H9 (cell line): ENCODE measurements around the gene COLQ. TPM values are rescaled to one million over a fixed set of nuclear protein-coding genes. Genes with fewer than 3 reads are reported as not detected.

Experiments
- DNase-seq: peaks from one replicate; pipeline ENCODE4 v3.0.0-alpha.2; 2017
- H2AFZ ChIP-seq: one replicate; pipeline ENCODE4 v1.6.1; 2013; ENCODE audit warnings: mild to moderate bottlenecking, low read length, control low read depth, moderate library complexity
- H2AK5ac ChIP-seq: 2 replicates; pipeline ENCODE4 v1.6.1; 2013; ENCODE audit warnings: low read length, control low read depth, mixed read lengths; ENCODE audit not compliant: insufficient read length
- H2BK120ac ChIP-seq: one replicate; pipeline ENCODE4 v1.6.1; 2013; ENCODE audit warnings: low read depth, mild to moderate bottlenecking, low read length, control low read depth, inconsistent platforms; ENCODE audit not compliant: poor library complexity, severe bottlenecking
- H2BK12ac ChIP-seq: 2 replicates; pipeline ENCODE4 v1.6.1; 2013; ENCODE audit warnings: low read length, control low read depth, mixed read lengths, low read depth; ENCODE audit not compliant: insufficient read length
- H2BK15ac ChIP-seq: 2 replicates; pipeline ENCODE4 v1.6.1; 2013; ENCODE audit warnings: low read depth, low read length, control low read depth
- H2BK20ac ChIP-seq: one replicate; pipeline ENCODE4 v1.6.1; 2013; ENCODE audit warnings: low read depth, mild to moderate bottlenecking, low read length, control low read depth, inconsistent platforms; ENCODE audit not compliant: poor library complexity, severe bottlenecking
- H2BK5ac ChIP-seq: 2 replicates; pipeline ENCODE4 v1.6.1; 2013; ENCODE audit warnings: low read length, control low read depth, mixed read lengths; ENCODE audit not compliant: insufficient read length
- H3K14ac ChIP-seq: 2 replicates; pipeline ENCODE4 v1.6.1; 2013; ENCODE audit warnings: low read length, control low read depth; ENCODE audit not compliant: insufficient read depth
- H3K18ac ChIP-seq: 2 replicates; pipeline ENCODE4 v1.6.1; 2013; ENCODE audit warnings: low read depth, mild to moderate bottlenecking, mixed read lengths, low read length, control low read depth; ENCODE audit not compliant: insufficient read length
- H3K23ac ChIP-seq: 2 replicates; pipeline ENCODE4 v1.6.1; 2013; ENCODE audit warnings: low read length, control low read depth, mixed read lengths, low read depth; ENCODE audit not compliant: insufficient read length
- H3K23me2 ChIP-seq: 2 replicates; pipeline ENCODE4 v1.6.1; 2013; ENCODE audit warnings: low read depth, mild to moderate bottlenecking, mixed read lengths, low read length, control low read depth; ENCODE audit not compliant: insufficient read length, poor library complexity, severe bottlenecking
- H3K27ac ChIP-seq: 2 replicates; pipeline ENCODE4 v1.5.1; 2013; ENCODE audit warnings: low read length, control low read depth, mixed read lengths, low read depth; ENCODE audit not compliant: insufficient read length
- H3K27me3 ChIP-seq: 2 replicates; pipeline ENCODE4 v1.6.1; 2013; ENCODE audit warnings: low read length, control low read depth, inconsistent platforms; ENCODE audit not compliant: insufficient read depth
- H3K4ac ChIP-seq: 2 replicates; pipeline ENCODE4 v1.6.1; 2013; ENCODE audit warnings: low read depth, mild to moderate bottlenecking, control low read depth, inconsistent platforms, low read length, moderate library complexity
- H3K4me1 ChIP-seq: 2 replicates; pipeline ENCODE4 v1.6.1; 2013; ENCODE audit warnings: low read length, control low read depth, inconsistent platforms; ENCODE audit not compliant: insufficient read depth
- H3K4me2 ChIP-seq: 2 replicates; pipeline ENCODE4 v1.6.1; 2013; ENCODE audit warnings: low read length, control low read depth, mixed read lengths; ENCODE audit not compliant: insufficient read length, insufficient read depth
- H3K56ac ChIP-seq: 2 replicates; pipeline ENCODE4 v1.6.1; 2013; ENCODE audit warnings: low read depth, mild to moderate bottlenecking, mixed read lengths, low read length, control low read depth; ENCODE audit not compliant: insufficient read length
- H3K79me1 ChIP-seq: 2 replicates; pipeline ENCODE4 v1.6.1; 2013; ENCODE audit warnings: low read depth, mild to moderate bottlenecking, moderate library complexity, low read length, control low read depth, inconsistent platforms; ENCODE audit not compliant: insufficient read depth, poor library complexity, severe bottlenecking
- H3K79me2 ChIP-seq: 2 replicates; pipeline ENCODE4 v1.6.1; 2013; ENCODE audit warnings: low read length, control low read depth, inconsistent platforms; ENCODE audit not compliant: insufficient read depth
- H3K9ac ChIP-seq: 2 replicates; pipeline ENCODE4 v1.6.1; 2013; ENCODE audit warnings: low read length, control low read depth, mixed read lengths; ENCODE audit not compliant: insufficient read length; ENCODE audit errors: extremely low read depth
- H3K9me3 ChIP-seq: one replicate; pipeline ENCODE4 v1.6.1; 2013; ENCODE audit warnings: low read depth, low read length, inconsistent platforms; ENCODE audit not compliant: control insufficient read depth
- H3T11ph ChIP-seq: one replicate; pipeline ENCODE4 v1.6.1; 2013; ENCODE audit warnings: mild to moderate bottlenecking, low read length, control low read depth, inconsistent platforms
- H4K20me1 ChIP-seq: one replicate; pipeline ENCODE4 v1.6.1; 2013; ENCODE audit not compliant: control insufficient read depth, insufficient read length, insufficient read depth
- H4K5ac ChIP-seq: 2 replicates; pipeline ENCODE4 v1.6.1; 2013; ENCODE audit warnings: low read depth, mild to moderate bottlenecking, mixed read lengths, low read length, control low read depth; ENCODE audit not compliant: insufficient read length
- H4K8ac ChIP-seq: replicated peaks from 2 replicates; pipeline ENCODE4 v1.6.1; 2013; ENCODE audit warnings: low read length, control low read depth, mixed read lengths, low read depth; ENCODE audit not compliant: insufficient read length
- H4K91ac ChIP-seq: 2 replicates; pipeline ENCODE4 v1.6.1; 2013; ENCODE audit warnings: low read depth, mild to moderate bottlenecking, moderate library complexity, mixed read lengths, low read length, control low read depth; ENCODE audit not compliant: insufficient read length
- H3K27ac Mint-ChIP-seq, 3 experiments: 2 replicates in 2 of 3; 3 replicates in 1 of 3; pipeline ENCODE4 v1.8.0; 2020 to 2021; ENCODE audit warnings: mixed read lengths in 3 of 3, mild to moderate bottlenecking in 1 of 3, moderate library complexity in 1 of 3
- H3K27me3 Mint-ChIP-seq: 2 replicates; pipeline ENCODE4 v1.8.0; 2021; ENCODE audit warnings: low read depth, mild to moderate bottlenecking, moderate library complexity, mixed read lengths
- H3K36me3 Mint-ChIP-seq, 3 experiments: 2 replicates in 2 of 3; 3 replicates in 1 of 3; pipeline ENCODE4 v1.8.0; 2020 to 2021; ENCODE audit warnings: low read depth in 3 of 3, mixed read lengths in 3 of 3; ENCODE audit not compliant: insufficient read depth in 1 of 3
- H3K4me1 Mint-ChIP-seq, 2 experiments: 2 replicates each; pipeline ENCODE4 v1.8.0; 2020; ENCODE audit warnings: mixed read lengths in 2 of 2
- H3K4me3 Mint-ChIP-seq, 2 experiments: 2 replicates in 1 of 2; 3 replicates in 1 of 2; pipeline ENCODE4 v1.8.0; 2020 to 2021; ENCODE audit warnings: mild to moderate bottlenecking in 2 of 2, mixed read lengths in 2 of 2, moderate library complexity in 1 of 2
- H3K9me3 Mint-ChIP-seq, 2 experiments: 2 replicates in 1 of 2; 3 replicates in 1 of 2; pipeline ENCODE4 v1.8.0; 2020; ENCODE audit warnings: mild to moderate bottlenecking in 2 of 2, mixed read lengths in 2 of 2, moderate library complexity in 1 of 2
- WGBS: extraction: QIAGEN DNeasy Blood & Tissue Kit; methylation state at CpG from one replicate; pipeline ENCODE4 v1.1.7; 2013; ENCODE audit warnings: missing lambda C conversion rate, low lambda C conversion rate, mixed read lengths; ENCODE audit not compliant: insufficient read length; ENCODE audit errors: extremely low coverage; 5-methylcytosine and 5-hydroxymethylcytosine counted together
- total RNA-seq: library from RNA; stranded (reverse); gene quantifications from 2 replicates; pipeline ENCODE4 v1.2.1, GENCODE V29; 2021
- TF ChIP-seq, protein P1 (sequence below): fragments of 200-600 bp; sonication (generic); conservative IDR thresholded peaks from 3 replicates; pipeline ENCODE4 v1.8.0; 2021; ENCODE audit warnings: antibody characterized with exemption, mild to moderate bottlenecking

The COLQ gene
- total RNA-seq, 1 experiment from 2014 or later = 0.61 TPM

GRCh38 chr3:15453991-15454625 lies 67.4 kb downstream of the COLQ start:
- Histone ChIP-seq H3T11ph (no peak overlapping the region), H2AK5ac (no peak overlapping the region), H2BK15ac (no peak overlapping the region), H3K27me3 (no peaks in the 10 kb centered on the region), H3K14ac (no peak overlapping the region; the same call in 1 of the 2 replicates), H3K4me1 (no peaks in the 10 kb centered on the region), H3K56ac (no peak overlapping the region), H4K5ac (no peak overlapping the region), H3K9me3 (no peaks in the 10 kb centered on the region), H2BK5ac (no peak overlapping the region), H3K18ac (no peak overlapping the region), H4K20me1 (no peaks in the 10 kb centered on the region), H2BK20ac (no peak overlapping the region), H3K4ac (no peak overlapping the region), H3K27ac (no peak overlapping the region), H4K91ac (no peak overlapping the region), H4K8ac (no peak overlapping the region), H3K79me1 (no peaks in the 10 kb centered on the region), H3K4me2 (no peak overlapping the region), H3K9ac (no peak overlapping the region), H2BK12ac (no peak overlapping the region), H3K23me2 (no peaks in the 10 kb centered on the region), H3K79me2 (no peaks in the 10 kb centered on the region), H2AFZ (no peak overlapping the region), H3K23ac (no peak overlapping the region), H2BK120ac (no peak overlapping the region)
- DNase-seq = no peak
- TF ChIP-seq, protein P1, sequence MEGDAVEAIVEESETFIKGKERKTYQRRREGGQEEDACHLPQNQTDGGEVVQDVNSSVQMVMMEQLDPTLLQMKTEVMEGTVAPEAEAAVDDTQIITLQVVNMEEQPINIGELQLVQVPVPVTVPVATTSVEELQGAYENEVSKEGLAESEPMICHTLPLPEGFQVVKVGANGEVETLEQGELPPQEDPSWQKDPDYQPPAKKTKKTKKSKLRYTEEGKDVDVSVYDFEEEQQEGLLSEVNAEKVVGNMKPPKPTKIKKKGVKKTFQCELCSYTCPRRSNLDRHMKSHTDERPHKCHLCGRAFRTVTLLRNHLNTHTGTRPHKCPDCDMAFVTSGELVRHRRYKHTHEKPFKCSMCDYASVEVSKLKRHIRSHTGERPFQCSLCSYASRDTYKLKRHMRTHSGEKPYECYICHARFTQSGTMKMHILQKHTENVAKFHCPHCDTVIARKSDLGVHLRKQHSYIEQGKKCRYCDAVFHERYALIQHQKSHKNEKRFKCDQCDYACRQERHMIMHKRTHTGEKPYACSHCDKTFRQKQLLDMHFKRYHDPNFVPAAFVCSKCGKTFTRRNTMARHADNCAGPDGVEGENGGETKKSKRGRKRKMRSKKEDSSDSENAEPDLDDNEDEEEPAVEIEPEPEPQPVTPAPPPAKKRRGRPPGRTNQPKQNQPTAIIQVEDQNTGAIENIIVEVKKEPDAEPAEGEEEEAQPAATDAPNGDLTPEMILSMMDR = no peak
- Mint-ChIP-seq H3K27ac (no peak overlapping the region; a peak in 1 of 7 replicates), H3K4me3 (no peak overlapping the region), H3K27me3 (no peaks in the 10 kb centered on the region; the same call in 1 of the 2 replicates), H3K9me3 (no peaks in the 10 kb centered on the region), H3K36me3 (no peaks in the 10 kb centered on the region), H3K4me1 (peaks cover under 1% of the 10 kb centered on the region in 2 experiments; a peak in 1 of 4 replicates)
- no CpG with 5 or more reads among the region's 9 CpGs for WGBS
